PC-3 (cell line): ENCODE measurements around the gene CD200R1. TPM values are rescaled to one million over a fixed set of nuclear protein-coding genes. Genes with fewer than 3 reads are reported as not detected.

Experiments used
- ATAC-seq: fragments of 200-7000 bp; cut with Tn5 transposase; 2 replicates; pipeline ENCODE4 v1.9.1; 2020; ENCODE audit warnings: mild to moderate bottlenecking, moderate library complexity
- BruUV-seq: library from RNA; stranded (reverse); fragments of 400-500 nt; replicated peaks from 2 replicates; lab custom pipeline; 2021; lab: Mats Ljungman, UMichigan
- CTCF ChIA-PET: fragments of 300-600 bp; sonication (Branson Sonifier 250); formaldehyde crosslinking; loops from one replicate; lab custom pipeline; 2022; ENCODE audit warnings: antibody characterized with exemption; lab: Charles Lee
- POLR2A ChIA-PET: fragments of 300-600 bp; sonication (Branson Sonifier 250); formaldehyde crosslinking; loops from one replicate; lab custom pipeline; 2022; ENCODE audit warnings: antibody characterized with exemption; ENCODE audit not compliant: unreplicated experiment; lab: Charles Lee
- DNase-seq: peaks from one replicate; pipeline ENCODE4 v3.0.0-alpha.2; 2015
- H2AFZ ChIP-seq: fragments of 300-600 bp; sonication (generic); 2 replicates; pipeline ENCODE4 v1.6.0; 2016; ENCODE audit warnings: antibody characterized with exemption, low read length
- H3F3A ChIP-seq: fragments of 300-600 bp; sonication (generic); one replicate; pipeline ENCODE4 v1.6.0; 2017; ENCODE audit warnings: antibody characterized with exemption, low read length, control low read depth, mild to moderate bottlenecking; ENCODE audit not compliant: unreplicated experiment
- H3K27ac ChIP-seq: fragments of 300-600 bp; sonication (generic); 2 replicates; pipeline ENCODE4 v1.5.1; 2016; ENCODE audit warnings: mild to moderate bottlenecking, low read length
- H3K27me3 ChIP-seq: fragments of 300-600 bp; sonication (generic); 2 replicates; pipeline ENCODE4 v1.6.1; 2016; ENCODE audit warnings: low read length, mixed read lengths
- H3K36me3 ChIP-seq: fragments of 300-600 bp; sonication (generic); 2 replicates; pipeline ENCODE4 v1.6.1; 2016; ENCODE audit warnings: low read depth, mixed run types, low read length, mixed read lengths
- H3K4me1 ChIP-seq: fragments of 300-600 bp; sonication (generic); 2 replicates; pipeline ENCODE4 v1.5.1; 2016; ENCODE audit warnings: low read length; ENCODE audit not compliant: insufficient read depth
- H3K4me2 ChIP-seq: fragments of 300-600 bp; sonication (generic); 2 replicates; pipeline ENCODE4 v1.6.0; 2016; ENCODE audit warnings: low read length
- H3K4me3 ChIP-seq: fragments of 300-600 bp; sonication (generic); 2 replicates; pipeline ENCODE4 v1.5.1; 2016; ENCODE audit warnings: mild to moderate bottlenecking, low read length, mixed read lengths
- H3K79me2 ChIP-seq: fragments of 300-600 bp; sonication (generic); 2 replicates; pipeline ENCODE4 v1.6.1; 2017; ENCODE audit warnings: low read length, mixed read lengths
- H3K9ac ChIP-seq: fragments of 300-600 bp; sonication (generic); 2 replicates; pipeline ENCODE4 v1.6.0; 2016; ENCODE audit warnings: mild to moderate bottlenecking, low read length
- H3K9me2 ChIP-seq: fragments of 300-600 bp; sonication (generic); replicated peaks from 2 replicates; pipeline ENCODE4 v1.6.1; 2016; ENCODE audit warnings: mixed run types, low read length, mixed read lengths
- H3K9me3 ChIP-seq: fragments of 300-600 bp; sonication (generic); 2 replicates; pipeline ENCODE4 v1.6.1; 2016; ENCODE audit warnings: low read length, mixed read lengths
- H4K20me1 ChIP-seq: fragments of 300-600 bp; sonication (generic); 2 replicates; pipeline ENCODE4 v1.6.1; 2016; ENCODE audit warnings: low read length, mixed read lengths
- CTCF ChIP-seq: fragments of 300-600 bp; sonication (generic); conservative IDR thresholded peaks from 2 replicates; pipeline ENCODE4 v1.5.1; 2017; ENCODE audit warnings: antibody characterized with exemption, low read depth, mild to moderate bottlenecking, low read length
- EZH2 ChIP-seq: fragments of 300-600 bp; sonication (generic); IDR thresholded peaks from one replicate; pipeline ENCODE4 v1.6.1; 2017; ENCODE audit warnings: antibody characterized with exemption, mild to moderate bottlenecking, low read length; ENCODE audit not compliant: unreplicated experiment
- EZH2phosphoT487 ChIP-seq: fragments of 300-600 bp; sonication (generic); IDR thresholded peaks from 2 replicates; pipeline ENCODE4 v1.6.1; 2018; ENCODE audit warnings: mild to moderate bottlenecking, antibody characterized with exemption, low read length, borderline replicate concordance
- intact Hi-C: fragments of 100-400 bp; cut with micrococcal nuclease; formaldehyde crosslinking; loops from 2 replicates; pipeline ENCODE4 v1.9.0; 2023
- total RNA-seq: library from RNA; depleted of rRNA; stranded (reverse); fragments of >200 nt; gene quantifications from 2 replicates; pipeline ENCODE4 v1.2.3, GENCODE V29; 2014

Gene CD200R1
- total RNA-seq, 1 experiment from 2014 or later: not detected

DNA sequence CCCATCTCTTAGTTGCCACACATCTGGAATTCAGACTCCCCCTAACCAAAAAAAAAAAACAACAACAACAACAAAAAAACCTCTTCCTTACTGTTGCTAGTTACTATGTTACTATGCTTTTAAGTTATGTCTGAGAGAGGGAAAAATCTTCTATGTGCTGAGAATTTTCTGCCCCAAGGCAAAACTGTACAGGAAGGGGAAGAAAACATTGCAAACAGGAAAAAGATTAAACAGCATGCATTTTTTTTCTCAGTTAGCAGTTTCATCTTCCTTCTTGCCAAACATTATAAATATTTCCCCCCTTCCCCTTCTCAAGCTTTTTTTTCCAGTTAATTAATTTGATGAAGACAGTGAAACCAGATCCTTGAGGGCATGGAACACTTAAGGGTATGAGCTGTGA lies 1.1 kb upstream of the CD200R1 start:
- no TSS peak for BruUV-seq
- DNase-seq: no peak
- no peak for ATAC-seq
- H3K9me3 ChIP-seq: no peaks in the 10 kb centered on the region
- H3K9ac ChIP-seq: no peak overlapping the region
- intact Hi-C loops: no loop called here
- H3K27ac ChIP-seq: no peak overlapping the region
- ChIA-PET POLR2A (interaction anchor here (0.7 kb wide), 1 partner anchor 9 kb away, joined by 3 read pairs; no protein-coding TSS in a partner anchor), CTCF (no interaction called here)
- H3F3A ChIP-seq: no peaks in the 10 kb centered on the region
- H3K36me3 ChIP-seq: no peaks in the 10 kb centered on the region
- H3K4me2 ChIP-seq: no peak overlapping the region
- no peak overlapping the region for H3K4me3 ChIP-seq
- H3K4me1 ChIP-seq: no peaks in the 10 kb centered on the region
- H3K27me3 ChIP-seq: 0 out of 2 replicates have a peak, but pooled peaks cover 4% of the 10 kb centered on the region
- no peaks in the 10 kb centered on the region for H4K20me1 ChIP-seq
- no peak overlapping the region for H2AFZ ChIP-seq
- H3K9me2 ChIP-seq: no peaks in the 10 kb centered on the region
- no peaks in the 10 kb centered on the region for H3K79me2 ChIP-seq
- TF ChIP-seq CTCF (no peak), EZH2phosphoT487 (no peak), EZH2 (no peak)

- H3K27ac ChIP-seq: no peak overlapping the region
- no peak overlapping the region for H2AFZ ChIP-seq
- no peak overlapping the region for H3K9ac ChIP-seq
- DNase-seq: no peak
- H3K9me3 ChIP-seq: no peaks in the 10 kb centered on the region
- CTCF ChIA-PET: no interaction called here
- TF ChIP-seq EZH2 (no peak), EZH2phosphoT487 (no peak), CTCF (no peak)
- POLR2A ChIA-PET: no interaction called here
- no peaks in the 10 kb centered on the region for H3K36me3 ChIP-seq
- no peak for ATAC-seq
- intact Hi-C loops: no loop called here
- no peaks in the 10 kb centered on the region for H3K79me2 ChIP-seq
- no peaks in the 10 kb centered on the region for H4K20me1 ChIP-seq
- BruUV-seq: no TSS peak
- 0 out of 2 replicates have a peak, but pooled peaks cover 4% of the 10 kb centered on the region for H3K27me3 ChIP-seq
- no peaks in the 10 kb centered on the region for H3K9me2 ChIP-seq
- no peak overlapping the region for H3K4me2 ChIP-seq
- no peaks in the 10 kb centered on the region for H3K4me1 ChIP-seq
- no peaks in the 10 kb centered on the region for H3F3A ChIP-seq
- no peak overlapping the region for H3K4me3 ChIP-seq
Measured at GRCh38 chr3:112974178-112974517, 755 bp downstream of the CD200R1 start.

GRCh38 chr3:112973325-112974177 lies 1.4 kb downstream of the CD200R1 start:
- intact Hi-C loops: no loop called here
- no peak for TF ChIP-seq EZH2phosphoT487
- TF ChIP-seq CTCF: no peak
- TF ChIP-seq EZH2: no peak
- H3K79me2 ChIP-seq: no peaks in the 10 kb centered on the region
- 0 out of 2 replicates have a peak, but pooled peaks cover 4% of the 10 kb centered on the region for H3K27me3 ChIP-seq
- H3K4me2 ChIP-seq: no peak overlapping the region
- H3K9me2 ChIP-seq: no peaks in the 10 kb centered on the region
- no TSS peak for BruUV-seq
- H3K27ac ChIP-seq: no peak overlapping the region
- H3K36me3 ChIP-seq: no peaks in the 10 kb centered on the region
- DNase-seq (no peak), ATAC-seq (no peak)
- H3F3A ChIP-seq: no peaks in the 10 kb centered on the region
- CTCF ChIA-PET: no interaction called here
- no peak overlapping the region for H3K4me3 ChIP-seq
- no peaks in the 10 kb centered on the region for H3K4me1 ChIP-seq
- H2AFZ ChIP-seq: no peak overlapping the region
- H3K9me3 ChIP-seq: no peaks in the 10 kb centered on the region
- POLR2A ChIA-PET: no interaction called here
- no peak overlapping the region for H3K9ac ChIP-seq
- H4K20me1 ChIP-seq: no peaks in the 10 kb centered on the region
